ENCODE results near the gene ZMIZ1. TPM values are rescaled to one million over a fixed set of nuclear protein-coding genes. Genes with fewer than 3 reads are reported as not detected.

The ZMIZ1 gene
- polyA plus RNA-seq, 1 experiment: 13.0 TPM

DNA sequence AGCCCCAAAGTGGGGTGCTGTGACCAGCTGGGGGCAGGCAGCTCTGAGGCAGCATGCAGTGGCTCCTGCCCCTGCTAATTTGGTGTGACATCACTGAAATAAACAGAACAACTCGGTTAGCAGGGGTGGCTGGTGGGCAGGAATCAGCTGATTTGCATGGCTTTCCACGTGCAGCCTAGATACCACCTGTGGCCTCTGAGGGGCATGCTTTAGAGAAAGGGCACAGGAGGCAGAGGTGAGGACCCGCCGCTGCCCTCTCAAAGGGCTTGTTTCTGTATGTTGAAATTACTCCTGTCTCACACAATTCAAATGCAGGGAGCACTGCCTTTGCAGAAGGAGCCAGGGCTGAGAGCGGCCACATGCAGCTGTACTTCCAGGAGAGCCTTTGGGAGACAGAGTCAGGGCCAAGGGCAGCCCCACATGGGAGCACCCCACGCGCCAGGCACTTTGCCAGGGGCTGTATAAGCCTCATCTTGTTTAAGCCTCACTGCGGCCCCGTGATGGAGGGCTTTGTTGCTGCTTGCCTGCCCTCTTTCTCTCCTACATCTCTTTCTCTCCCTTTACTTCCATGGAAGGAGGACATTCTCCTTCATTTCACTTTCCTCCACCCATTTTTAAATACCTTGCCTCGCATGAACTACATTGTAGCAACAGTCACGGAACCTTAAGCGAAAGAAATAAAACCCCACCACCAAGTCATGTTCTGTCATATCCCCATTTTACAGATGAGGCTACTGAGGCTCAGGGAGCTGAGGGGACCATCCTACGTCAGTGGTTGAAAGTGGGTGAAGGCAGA is 137.7 kb downstream of the ZMIZ1 start:
- Histone ChIP-seq H3K27me3 (ENCODE audit: control insufficient read depth, insufficient read depth, low read length) (no peaks in the 10 kb centered on the region), H3K4me3 (ENCODE audit: low read depth, low read length) (no peak overlapping the region), H3K36me3 (ENCODE audit: control insufficient read depth, insufficient read depth, low read length) (peaks cover 56% of the 10 kb centered on the region)
- POLR2A ChIA-PET: no interaction called here
- CTCF ChIA-PET: interaction anchor here (0.6 to 4.8 kb wide), 3 partner anchors 10 to 49 kb away, joined by 3 to 36 read pairs (median 3); no protein-coding TSS in a partner anchor
- TF ChIP-seq, protein P1, sequence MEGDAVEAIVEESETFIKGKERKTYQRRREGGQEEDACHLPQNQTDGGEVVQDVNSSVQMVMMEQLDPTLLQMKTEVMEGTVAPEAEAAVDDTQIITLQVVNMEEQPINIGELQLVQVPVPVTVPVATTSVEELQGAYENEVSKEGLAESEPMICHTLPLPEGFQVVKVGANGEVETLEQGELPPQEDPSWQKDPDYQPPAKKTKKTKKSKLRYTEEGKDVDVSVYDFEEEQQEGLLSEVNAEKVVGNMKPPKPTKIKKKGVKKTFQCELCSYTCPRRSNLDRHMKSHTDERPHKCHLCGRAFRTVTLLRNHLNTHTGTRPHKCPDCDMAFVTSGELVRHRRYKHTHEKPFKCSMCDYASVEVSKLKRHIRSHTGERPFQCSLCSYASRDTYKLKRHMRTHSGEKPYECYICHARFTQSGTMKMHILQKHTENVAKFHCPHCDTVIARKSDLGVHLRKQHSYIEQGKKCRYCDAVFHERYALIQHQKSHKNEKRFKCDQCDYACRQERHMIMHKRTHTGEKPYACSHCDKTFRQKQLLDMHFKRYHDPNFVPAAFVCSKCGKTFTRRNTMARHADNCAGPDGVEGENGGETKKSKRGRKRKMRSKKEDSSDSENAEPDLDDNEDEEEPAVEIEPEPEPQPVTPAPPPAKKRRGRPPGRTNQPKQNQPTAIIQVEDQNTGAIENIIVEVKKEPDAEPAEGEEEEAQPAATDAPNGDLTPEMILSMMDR (IDR thresholded peaks at IDR 0.05; ENCODE audit: insufficient read depth, low read depth, low read length): no peak
- no peak for DNase-seq (ENCODE audit: low read depth)

DNA sequence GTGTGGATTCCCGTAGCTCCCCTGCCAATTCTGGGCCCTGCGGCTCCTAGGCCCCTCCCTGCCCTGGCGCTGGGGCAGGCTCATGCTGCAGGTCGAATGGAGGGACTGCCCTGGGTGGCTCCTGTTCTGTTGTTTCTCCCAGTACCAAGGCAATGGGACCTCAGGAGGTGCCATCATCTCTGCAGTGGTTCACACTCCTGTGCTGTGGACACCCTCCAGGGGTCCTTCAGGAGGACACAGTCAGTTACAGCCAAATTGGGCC is 138.3 kb downstream of the ZMIZ1 start:
- POLR2A ChIA-PET: no interaction called here
- peaks cover 54% of the 10 kb centered on the region for H3K36me3 ChIP-seq (ENCODE audit: control insufficient read depth, insufficient read depth, low read length)
- CTCF ChIA-PET: interaction anchor here (4.8 kb wide), 1 partner anchor 11 kb away, joined by 36 read pairs; no protein-coding TSS in a partner anchor
- DNase-seq (ENCODE audit: low read depth): no peak
- H3K4me3 ChIP-seq (ENCODE audit: low read depth, low read length): no peak overlapping the region
- TF ChIP-seq, protein P1 (IDR thresholded peaks at IDR 0.05; ENCODE audit: insufficient read depth, low read depth, low read length): no peak
- H3K27me3 ChIP-seq (ENCODE audit: control insufficient read depth, insufficient read depth, low read length): no peaks in the 10 kb centered on the region

DNA sequence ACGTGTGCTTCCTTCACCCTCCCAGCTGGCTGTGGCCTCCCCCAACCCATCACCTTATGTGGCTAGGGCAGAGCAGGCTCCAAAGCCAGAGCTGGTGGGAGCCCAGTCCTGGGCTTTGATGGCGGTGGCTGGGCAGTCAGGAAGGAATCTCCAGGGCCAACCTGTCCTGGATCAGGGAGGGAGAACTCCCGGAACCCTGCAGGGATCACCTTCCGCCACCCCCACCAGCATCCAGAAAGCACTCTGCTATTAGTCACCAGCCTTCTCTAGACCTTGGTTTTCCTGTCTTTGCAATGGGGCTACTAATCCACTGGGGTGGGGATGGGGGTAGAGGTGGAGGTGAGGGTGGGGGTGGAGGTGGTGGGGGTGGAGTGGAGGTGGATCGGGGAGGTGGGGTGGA is 139.0 kb downstream of the ZMIZ1 start:
- TF ChIP-seq, protein P1 (IDR thresholded peaks at IDR 0.05; ENCODE audit: insufficient read depth, low read depth, low read length): no peak
- POLR2A ChIA-PET: no interaction called here
- CTCF ChIA-PET: interaction anchor here (4.8 kb wide), 1 partner anchor 12 kb away, joined by 36 read pairs; no protein-coding TSS in a partner anchor
- Histone ChIP-seq H3K4me3 (ENCODE audit: low read depth, low read length) (no peak overlapping the region), H3K27me3 (ENCODE audit: control insufficient read depth, insufficient read depth, low read length) (no peaks in the 10 kb centered on the region), H3K36me3 (ENCODE audit: control insufficient read depth, insufficient read depth, low read length) (peaks cover 50% of the 10 kb centered on the region)
- no peak for DNase-seq (ENCODE audit: low read depth)

DNA sequence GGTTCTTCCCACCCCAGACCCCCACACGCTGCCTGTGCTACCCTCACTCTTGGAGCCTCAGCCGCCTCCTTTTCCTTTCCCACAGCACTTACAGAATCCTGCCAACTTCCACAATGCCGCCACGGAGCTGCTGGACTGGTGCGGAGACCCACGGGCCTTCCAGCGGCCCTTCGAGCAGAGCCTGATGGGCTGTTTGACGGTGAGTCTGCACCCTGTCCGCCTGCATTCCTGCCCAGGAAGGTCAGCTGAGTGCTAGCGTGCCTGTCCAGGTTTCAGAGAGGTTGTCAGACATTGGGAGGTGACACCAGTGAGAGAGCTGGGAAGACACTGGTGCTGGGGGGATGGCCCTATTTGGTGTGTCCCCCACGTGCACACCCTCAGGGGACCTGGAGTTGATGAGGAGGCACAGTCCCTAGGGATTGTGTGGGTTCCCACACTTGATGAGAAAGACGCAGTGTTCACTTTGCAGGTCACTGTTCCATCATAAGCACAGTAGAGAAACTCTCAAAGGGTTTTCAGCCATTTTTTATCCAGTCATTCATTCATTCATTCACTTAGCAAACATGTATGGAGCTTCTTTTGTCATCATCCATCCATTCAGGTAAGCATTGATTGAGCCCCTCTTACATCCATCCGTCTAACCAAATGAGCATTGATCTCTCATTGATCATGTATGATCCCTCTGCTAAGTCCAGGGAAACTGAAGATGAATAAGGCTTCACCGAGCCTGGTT is 139.7 kb downstream of the ZMIZ1 start:
- TF ChIP-seq, protein P1 (IDR thresholded peaks at IDR 0.05; ENCODE audit: insufficient read depth, low read depth, low read length): no peak
- no peak for DNase-seq (ENCODE audit: low read depth)
- peaks cover 52% of the 10 kb centered on the region for H3K36me3 ChIP-seq (ENCODE audit: control insufficient read depth, insufficient read depth, low read length)
- CTCF ChIA-PET: interaction anchor here (4.8 kb wide), 1 partner anchor 12 kb away, joined by 36 read pairs; no protein-coding TSS in a partner anchor
- POLR2A ChIA-PET: no interaction called here
- H3K27me3 ChIP-seq (ENCODE audit: control insufficient read depth, insufficient read depth, low read length): no peaks in the 10 kb centered on the region
- H3K4me3 ChIP-seq (ENCODE audit: low read depth, low read length): no peak overlapping the region

DNA sequence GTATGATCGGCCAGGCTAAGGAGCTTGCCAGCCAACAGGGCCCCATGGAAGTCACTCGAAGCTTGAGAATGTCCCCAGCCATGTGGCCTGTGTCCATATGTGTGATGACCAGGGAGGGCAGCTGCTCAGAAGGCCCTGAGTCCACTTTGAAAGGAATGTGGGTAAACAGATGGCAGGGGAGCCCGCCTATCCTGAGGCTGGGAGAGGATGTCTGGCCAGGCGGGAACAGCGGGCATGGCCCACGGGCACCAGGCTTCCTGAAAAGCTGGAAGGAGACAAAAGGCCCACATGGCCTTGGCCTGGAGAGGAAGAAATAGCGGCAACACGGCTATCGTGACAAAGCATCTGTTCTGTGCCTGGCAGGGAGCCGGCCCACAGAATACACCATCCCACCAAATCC is 140.6 kb downstream of the ZMIZ1 start:
- DNase-seq (ENCODE audit: low read depth): no peak
- Histone ChIP-seq H3K36me3 (ENCODE audit: control insufficient read depth, insufficient read depth, low read length) (peaks cover 52% of the 10 kb centered on the region), H3K27me3 (ENCODE audit: control insufficient read depth, insufficient read depth, low read length) (no peaks in the 10 kb centered on the region), H3K4me3 (ENCODE audit: low read depth, low read length) (no peak overlapping the region)
- CTCF ChIA-PET: interaction anchor here (4.8 kb wide), 1 partner anchor 13 kb away, joined by 36 read pairs; no protein-coding TSS in a partner anchor
- POLR2A ChIA-PET: no interaction called here
- TF ChIP-seq, protein P1 (IDR thresholded peaks at IDR 0.05; ENCODE audit: insufficient read depth, low read depth, low read length): no peak
